Muscle layer of colon (tissue), 2 donors: Measurements from ENCODE around the gene DGAT2.

Source experiments
- H3K27ac ChIP-seq: one replicate; pipeline ENCODE4 v1.7.0; 2013; ENCODE audit warnings: low read depth, mild to moderate bottlenecking, low read length, moderate library complexity
- H3K27me3 ChIP-seq, 2 donors: one replicate each; pipeline ENCODE4 v1.7.0; 2013; ENCODE audit warnings: low read length in 2 of 2, mild to moderate bottlenecking in 2 of 2; ENCODE audit not compliant: insufficient read depth in 2 of 2, control insufficient read depth in 1 of 2
- H3K36me3 ChIP-seq: one replicate; pipeline ENCODE4 v1.7.0; 2013; ENCODE audit warnings: mild to moderate bottlenecking, low read length; ENCODE audit not compliant: insufficient read depth
- H3K4me1 ChIP-seq: one replicate; pipeline ENCODE4 v1.7.0; 2013; ENCODE audit warnings: mild to moderate bottlenecking, low read length; ENCODE audit not compliant: insufficient read depth
- H3K4me3 ChIP-seq, 2 donors: one replicate each; pipeline ENCODE4 v1.7.0; 2013; ENCODE audit warnings: low read length in 2 of 2, low read depth in 1 of 2, mild to moderate bottlenecking in 1 of 2, moderate library complexity in 1 of 2
- H3K9ac ChIP-seq: one replicate; pipeline ENCODE4 v1.7.0; 2013; ENCODE audit warnings: low read length
- H3K9me3 ChIP-seq: one replicate; pipeline ENCODE4 v1.7.0; 2013; ENCODE audit warnings: mild to moderate bottlenecking, low read length
- donor health status: abdominal sarcoma.
- donor health status: Adenocarcinoma of cecum.

The DGAT2 gene

GRCh38 chr11:75810637-75811390, 42.2 kb downstream of the DGAT2 start:
- Histone ChIP-seq H3K36me3 (no peaks in the 10 kb centered on the region), H3K4me1 (peaks cover 9% of the 10 kb centered on the region), H3K4me3 (no peak overlapping the region), H3K27ac (no peak overlapping the region), H3K9ac (no peak overlapping the region), H3K9me3 (no peaks in the 10 kb centered on the region), H3K27me3 (no peaks in the 10 kb centered on the region)

- H3K9me3 ChIP-seq = no peaks in the 10 kb centered on the region
- H3K27ac ChIP-seq = no peak overlapping the region
- H3K9ac ChIP-seq = no peak overlapping the region
- no peaks in the 10 kb centered on the region for H3K27me3 ChIP-seq
- H3K4me3 ChIP-seq = no peak overlapping the region
- no peaks in the 10 kb centered on the region for H3K36me3 ChIP-seq
- peaks cover 14% of the 10 kb centered on the region for H3K4me1 ChIP-seq
Observed at GRCh38 chr11:75811485-75811884, 42.9 kb downstream of the DGAT2 start.

- H3K27ac ChIP-seq = no peak overlapping the region
- H3K4me3 ChIP-seq = no peak overlapping the region
- no peaks in the 10 kb centered on the region for H3K27me3 ChIP-seq
- H3K9ac ChIP-seq = no peak overlapping the region
- peaks cover 24% of the 10 kb centered on the region for H3K4me1 ChIP-seq
- H3K9me3 ChIP-seq = no peaks in the 10 kb centered on the region
- H3K36me3 ChIP-seq = no peaks in the 10 kb centered on the region
Observed at GRCh38 chr11:75812542-75813040, 44.0 kb downstream of the DGAT2 start.

- Histone ChIP-seq H3K27me3 (no peaks in the 10 kb centered on the region), H3K4me1 (peaks cover 28% of the 10 kb centered on the region), H3K4me3 (no peak overlapping the region), H3K27ac (no peak overlapping the region), H3K36me3 (no peaks in the 10 kb centered on the region), H3K9me3 (no peaks in the 10 kb centered on the region), H3K9ac (no peak overlapping the region)
Observed at GRCh38 chr11:75813124-75813523, 44.5 kb downstream of the DGAT2 start.

GRCh38 chr11:75813622-75814039, 45.1 kb downstream of the DGAT2 start:
- H3K9ac ChIP-seq = no peak overlapping the region
- peaks cover 28% of the 10 kb centered on the region for H3K4me1 ChIP-seq
- peak overlapping the region in 1 of 2 donors; percentile 59 for H3K4me3 ChIP-seq
- no peaks in the 10 kb centered on the region for H3K27me3 ChIP-seq
- no peak overlapping the region for H3K27ac ChIP-seq
- H3K9me3 ChIP-seq = no peaks in the 10 kb centered on the region
- H3K36me3 ChIP-seq = no peaks in the 10 kb centered on the region

- Histone ChIP-seq H3K9me3 (no peaks in the 10 kb centered on the region), H3K4me1 (peaks cover 28% of the 10 kb centered on the region), H3K36me3 (no peaks in the 10 kb centered on the region), H3K27ac (peak overlapping the region; percentile 93), H3K9ac (peak overlapping the region; percentile 66), H3K4me3 (peak overlapping the region; percentile 59 to 95), H3K27me3 (no peaks in the 10 kb centered on the region)
Observed at GRCh38 chr11:75814363-75814676, 45.7 kb downstream of the DGAT2 start.

- H3K36me3 ChIP-seq = no peaks in the 10 kb centered on the region
- no peaks in the 10 kb centered on the region for H3K9me3 ChIP-seq
- H3K27ac ChIP-seq = peak within 1 kb of the TSS; percentile 93
- H3K4me1 ChIP-seq = peaks cover 28% of the 10 kb centered on the region
- H3K9ac ChIP-seq = peak within 1 kb of the TSS; percentile 81
- H3K27me3 ChIP-seq = no peaks in the 10 kb centered on the region
- H3K4me3 ChIP-seq = peak within 1 kb of the TSS; percentile 59 to 95
Observed at GRCh38 chr11:75814677-75815344, 46.2 kb downstream of the DGAT2 start, which contains the start of gene UVRAG. Gene UVRAG (plus strand): TSS chr11:75815210. CDS start chr11:75815408, 198 bp downstream.

GRCh38 chr11:75815345-75816168, 47.0 kb downstream of the DGAT2 start:
- H3K27me3 ChIP-seq = no peaks in the 10 kb centered on the region
- H3K36me3 ChIP-seq = no peaks in the 10 kb centered on the region
- no peaks in the 10 kb centered on the region for H3K9me3 ChIP-seq
- peak overlapping the region; percentile 81 for H3K9ac ChIP-seq
- H3K27ac ChIP-seq = peak overlapping the region; percentile 93
- peaks cover 28% of the 10 kb centered on the region for H3K4me1 ChIP-seq
- H3K4me3 ChIP-seq = peak overlapping the region; percentile 59 to 95

- Histone ChIP-seq H3K4me3 (peak overlapping the region; percentile 59 to 95), H3K9ac (peak overlapping the region; percentile 81), H3K9me3 (no peaks in the 10 kb centered on the region), H3K36me3 (no peaks in the 10 kb centered on the region), H3K4me1 (peaks cover 38% of the 10 kb centered on the region), H3K27ac (peak overlapping the region; percentile 93), H3K27me3 (no peaks in the 10 kb centered on the region)
Observed at GRCh38 chr11:75816561-75817239, 48.1 kb downstream of the DGAT2 start.

GRCh38 chr11:75820645-75821044, 52.1 kb downstream of the DGAT2 start:
- H3K4me1 ChIP-seq = peaks cover 61% of the 10 kb centered on the region
- H3K9me3 ChIP-seq = no peaks in the 10 kb centered on the region
- H3K36me3 ChIP-seq = no peaks in the 10 kb centered on the region
- no peaks in the 10 kb centered on the region for H3K27me3 ChIP-seq
- no peak overlapping the region for H3K9ac ChIP-seq
- no peak overlapping the region for H3K27ac ChIP-seq
- H3K4me3 ChIP-seq = no peak overlapping the region

- no peak overlapping the region for H3K27ac ChIP-seq
Observed at GRCh38 chr11:75821202-75821601, 52.6 kb downstream of the DGAT2 start.

More at GRCh38 chr11:75821202-75821601, 52.6 kb downstream of the DGAT2 start:
- Histone ChIP-seq H3K27me3 (no peaks in the 10 kb centered on the region), H3K9ac (no peak overlapping the region), H3K4me1 (peaks cover 63% of the 10 kb centered on the region), H3K36me3 (no peaks in the 10 kb centered on the region), H3K9me3 (no peaks in the 10 kb centered on the region), H3K4me3 (no peak overlapping the region)
